ENCODE measurements around the gene SLC35F1. TPM values are rescaled to one million over a fixed set of nuclear protein-coding genes. Genes with fewer than 3 reads are reported as not detected.

The SLC35F1 gene
- total and polyA plus RNA-seq, 7 donors: 0.04 to 0.32 (median 0.14) TPM; not detected in 1

DNA sequence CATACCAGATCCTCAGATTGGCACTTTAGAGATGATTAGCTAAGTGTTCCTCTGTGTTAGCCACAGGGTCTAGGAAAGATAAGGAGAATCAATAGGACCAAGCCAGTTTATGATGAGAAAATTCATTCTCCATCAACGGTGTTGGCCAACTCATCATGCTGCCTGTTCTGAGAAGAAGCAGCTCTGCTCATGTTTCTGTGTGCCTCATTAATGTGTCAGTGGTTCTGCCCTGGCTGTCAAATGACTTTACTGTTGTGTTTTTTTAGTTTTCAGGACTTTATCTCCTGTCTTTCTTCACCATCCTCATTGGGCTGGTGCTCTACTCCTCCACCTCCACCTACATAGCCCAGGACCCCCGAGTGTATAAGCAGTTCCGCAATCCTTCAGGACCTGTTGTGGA is 406.7 kb downstream of the SLC35F1 start:
- TF ChIP-seq, protein P1, sequence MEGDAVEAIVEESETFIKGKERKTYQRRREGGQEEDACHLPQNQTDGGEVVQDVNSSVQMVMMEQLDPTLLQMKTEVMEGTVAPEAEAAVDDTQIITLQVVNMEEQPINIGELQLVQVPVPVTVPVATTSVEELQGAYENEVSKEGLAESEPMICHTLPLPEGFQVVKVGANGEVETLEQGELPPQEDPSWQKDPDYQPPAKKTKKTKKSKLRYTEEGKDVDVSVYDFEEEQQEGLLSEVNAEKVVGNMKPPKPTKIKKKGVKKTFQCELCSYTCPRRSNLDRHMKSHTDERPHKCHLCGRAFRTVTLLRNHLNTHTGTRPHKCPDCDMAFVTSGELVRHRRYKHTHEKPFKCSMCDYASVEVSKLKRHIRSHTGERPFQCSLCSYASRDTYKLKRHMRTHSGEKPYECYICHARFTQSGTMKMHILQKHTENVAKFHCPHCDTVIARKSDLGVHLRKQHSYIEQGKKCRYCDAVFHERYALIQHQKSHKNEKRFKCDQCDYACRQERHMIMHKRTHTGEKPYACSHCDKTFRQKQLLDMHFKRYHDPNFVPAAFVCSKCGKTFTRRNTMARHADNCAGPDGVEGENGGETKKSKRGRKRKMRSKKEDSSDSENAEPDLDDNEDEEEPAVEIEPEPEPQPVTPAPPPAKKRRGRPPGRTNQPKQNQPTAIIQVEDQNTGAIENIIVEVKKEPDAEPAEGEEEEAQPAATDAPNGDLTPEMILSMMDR (IDR thresholded peaks at IDR 0.05): no peak
- H3K4me1 ChIP-seq: peaks cover 5% of the 10 kb centered on the region
- intact Hi-C loops (cut with DNase I): no loop called here

DNA sequence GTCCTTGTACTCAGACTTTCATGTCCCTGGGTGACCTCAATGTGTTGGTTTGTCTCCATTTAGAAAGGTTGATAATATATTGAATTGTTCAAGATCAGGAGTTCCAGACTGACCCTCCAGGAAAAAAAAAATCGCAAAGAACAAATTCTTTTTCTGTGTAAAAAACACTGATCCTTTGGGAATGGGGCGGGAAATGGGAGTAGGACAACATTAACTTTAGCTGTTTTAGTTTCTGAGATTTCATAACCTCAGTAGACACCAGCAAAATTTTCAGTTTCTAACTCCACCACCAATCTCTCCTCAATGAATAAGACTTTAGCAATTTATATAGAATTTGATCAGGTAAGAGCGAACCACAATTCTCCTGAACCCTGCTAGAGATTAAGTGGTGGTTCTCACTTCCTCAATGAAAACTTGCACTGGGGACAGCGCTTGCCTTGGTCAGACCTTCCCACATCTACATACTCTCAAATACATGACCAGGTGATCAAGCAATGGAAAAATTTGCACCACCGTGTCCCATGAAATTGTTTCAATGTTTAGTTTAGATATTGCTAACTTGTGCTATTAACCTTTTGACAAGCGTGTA is 409.8 kb downstream of the SLC35F1 start:
- H3K9me3 ChIP-seq: no peaks in the 10 kb centered on the region
- peaks cover 3% of the 10 kb centered on the region for H3K4me1 ChIP-seq
- no peak overlapping the region for H3K27ac ChIP-seq
- DNase-seq (no peak), ATAC-seq (peak in 1 of 4 donors; percentile 38)
- H3K36me3 ChIP-seq (ENCODE audit: insufficient read depth in 1 of 2, low read depth in 1 of 2): no peaks in the 10 kb centered on the region
- H3K27me3 ChIP-seq (ENCODE audit: insufficient read depth in 3 of 3, low read length in 2 of 3): no peaks in the 10 kb centered on the region
- intact Hi-C loops (cut with DNase I): no loop called here
- H3K4me3 ChIP-seq: no peak overlapping the region
- WGBS, 3 donors: 78 to 90% (median 82%) methylated on average over 6 of the region's 6 CpGs
- TF ChIP-seq, protein P1 (IDR thresholded peaks at IDR 0.05): no peak

More for the DNA sequence above, 406.7 kb downstream of the SLC35F1 start:
- WGBS, 3 donors: 92 to 93% (median 92%) methylated on average over 3 of the region's 3 CpGs
- H3K4me3 ChIP-seq: no peak overlapping the region
- no peak for ATAC-seq
- H3K27ac ChIP-seq: no peak overlapping the region
- H3K9me3 ChIP-seq: no peaks in the 10 kb centered on the region
- no peaks in the 10 kb centered on the region for H3K27me3 ChIP-seq (ENCODE audit: insufficient read depth in 3 of 3, low read length in 2 of 3)
- H3K36me3 ChIP-seq (ENCODE audit: insufficient read depth in 1 of 2, low read depth in 1 of 2): no peaks in the 10 kb centered on the region
- DNase-seq: no peak

DNA sequence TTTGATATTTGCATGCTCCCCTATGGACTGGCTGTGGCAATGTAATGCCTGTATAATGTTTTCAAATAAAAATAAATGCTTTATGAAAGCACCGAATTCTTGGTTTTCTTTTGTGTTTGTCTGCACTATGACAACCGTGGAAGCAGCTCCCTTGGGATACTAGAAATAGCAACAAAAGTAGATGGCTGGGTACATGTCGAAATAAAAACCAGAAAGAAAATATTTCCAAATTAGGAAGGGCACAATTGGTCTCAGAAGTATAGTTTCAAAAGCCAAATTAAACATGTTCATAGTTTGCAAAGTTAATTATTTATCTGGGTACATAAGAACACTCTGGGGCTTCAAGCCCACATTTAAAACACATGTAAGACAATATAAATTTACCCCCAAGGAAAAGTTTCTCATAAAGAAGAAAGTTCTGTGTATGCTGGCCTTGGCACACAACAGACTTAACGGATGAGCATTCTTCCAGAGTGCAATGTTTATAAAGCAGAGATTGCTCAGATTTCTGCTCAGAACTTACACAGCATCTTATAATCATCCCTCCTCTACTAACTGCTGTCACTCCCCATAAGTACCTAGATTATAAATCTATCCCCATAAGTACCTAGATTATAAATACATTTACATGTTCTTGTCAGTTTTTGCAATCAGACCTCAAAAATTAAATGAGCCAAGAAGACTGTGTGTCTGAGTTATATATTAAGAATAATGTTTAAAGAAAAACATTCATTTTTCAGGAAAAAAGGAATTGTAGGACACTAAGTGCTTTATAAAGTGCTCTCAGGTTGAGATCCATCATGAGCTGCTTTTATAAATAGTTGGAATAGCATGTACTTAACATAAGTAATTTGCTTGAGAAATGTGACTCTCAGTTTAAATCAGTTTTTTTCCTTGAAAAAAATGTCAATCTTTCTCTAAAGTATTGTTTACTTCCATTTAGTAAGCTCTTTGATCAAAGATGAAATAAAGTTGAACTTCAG is 410.8 kb downstream of the SLC35F1 start:
- 10 to 30% (median 19%) methylated on average over 4 of the region's 4 CpGs for WGBS, 3 donors
- ATAC-seq (peak in 1 of 4 donors; percentile 51), DNase-seq (no peak)
- Histone ChIP-seq H3K4me3 (no peak overlapping the region), H3K4me1 (peaks cover 3% of the 10 kb centered on the region), H3K36me3 (ENCODE audit: insufficient read depth in 1 of 2, low read depth in 1 of 2) (no peaks in the 10 kb centered on the region), H3K27me3 (ENCODE audit: insufficient read depth in 3 of 3, low read length in 2 of 3) (no peaks in the 10 kb centered on the region), H3K27ac (peak overlapping the region; percentile 20), H3K9me3 (no peaks in the 10 kb centered on the region)
- intact Hi-C loops (cut with DNase I): no loop called here
- TF ChIP-seq, protein P1 (IDR thresholded peaks at IDR 0.05): no peak

DNA sequence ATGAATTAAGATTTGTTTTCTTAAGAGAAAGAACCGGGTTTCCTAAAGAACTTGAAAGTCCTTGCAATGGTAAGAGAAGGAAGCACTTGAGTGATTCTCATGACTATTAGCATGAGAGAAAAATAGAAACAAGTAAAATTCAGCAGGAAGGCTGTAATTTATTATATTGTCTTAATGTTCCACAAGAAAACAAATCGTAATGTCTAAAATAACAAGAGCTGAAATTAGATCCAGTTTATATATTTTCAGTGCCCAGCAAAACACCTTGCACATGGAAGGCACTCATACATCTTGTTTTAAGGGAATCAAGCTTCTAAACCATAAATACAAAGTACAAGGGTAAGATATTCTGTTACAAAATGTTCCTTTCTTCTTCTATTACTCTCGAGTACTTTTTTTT is 411.6 kb downstream of the SLC35F1 start:
- Histone ChIP-seq H3K27ac (peak overlapping the region; percentile 20), H3K4me1 (peaks cover 3% of the 10 kb centered on the region), H3K4me3 (no peak overlapping the region), H3K27me3 (ENCODE audit: insufficient read depth in 3 of 3, low read length in 2 of 3) (no peaks in the 10 kb centered on the region), H3K9me3 (no peaks in the 10 kb centered on the region), H3K36me3 (ENCODE audit: insufficient read depth in 1 of 2, low read depth in 1 of 2) (no peaks in the 10 kb centered on the region)
- TF ChIP-seq, protein P1 (IDR thresholded peaks at IDR 0.05): no peak
- intact Hi-C loops (cut with DNase I): no loop called here
- WGBS, 3 donors: 17 to 32% (median 22%) methylated on average over 3 of the region's 3 CpGs
- ATAC-seq: no peak
- DNase-seq: no peak
